OCI-LY1 (cell line): ENCODE results near the gene P2RX4.

Source experiments
- CTCF ChIP-seq: fragments of 200-600 bp; sonication (generic), shearing (Covaris generic); IDR thresholded peaks from 2 replicates; pipeline ENCODE4 v1.5.1; 2017; ENCODE audit warnings: mild to moderate bottlenecking, antibody characterized with exemption, low read length, moderate library complexity, mixed read lengths
- EZH2 ChIP-seq: fragments of 200-600 bp; sonication (generic), shearing (Covaris generic); IDR thresholded peaks from 2 replicates; pipeline ENCODE4 v1.8.0; 2017; ENCODE audit warnings: borderline replicate concordance, mixed run types, mild to moderate bottlenecking, antibody characterized with exemption, low read length, moderate library complexity, mixed read lengths

- TF ChIP-seq CTCF: no peak
- TF ChIP-seq EZH2: no peak
Observed at GRCh38 chr12:121224591-121224990, 14.7 kb downstream of the P2RX4 start.
